HepG2 (cell line): ENCODE measurements around the gene SP5. TPM values are rescaled to one million over a fixed set of nuclear protein-coding genes. Genes with fewer than 3 reads are reported as not detected.

Experiments
- ATAC-seq: fragments of 200-7000 bp; cut with Tn5 transposase; 3 replicates; pipeline ENCODE4 v1.9.1; 2020; ENCODE audit warnings: mild to moderate bottlenecking, moderate library complexity
- BruUV-seq: library from RNA; stranded (reverse); fragments of 400-500 nt; replicated peaks from 2 replicates; lab custom pipeline; 2021; lab: Mats Ljungman, UMichigan
- CTCF ChIA-PET: fragments of 300-600 bp; formaldehyde crosslinking; extraction: SDS; loops from one replicate; lab custom pipeline; 2021; ENCODE audit warnings: low total read pairs, inconsistent platforms, low intra/inter-chr PET ratio; lab: Yijun Ruan, JAX
- POLR2A ChIA-PET: fragments of 350-600 bp; sonication (Branson Sonifier 250); formaldehyde crosslinking; loops from one replicate; lab custom pipeline; 2020; ENCODE audit warnings: antibody characterized with exemption, inconsistent platforms; lab: Yijun Ruan, JAX
- DNase-seq: peaks from one replicate; pipeline ENCODE4 v3.0.0-alpha.2; 2015; ENCODE audit warnings: low spot score
- FAIRE-seq: peaks from 3 replicates; lab custom pipeline; 2011; peaks lifted over from hg19 to GRCh38; lab: Jason Lieb, UNC
- H2AFZ ChIP-seq: one replicate; pipeline ENCODE4 v1.6.1; 2011; ENCODE audit warnings: low read length, inconsistent platforms
- H3K27ac ChIP-seq: fragments of 300-600 bp; 3 replicates; pipeline ENCODE4 v1.8.0; 2011; ENCODE audit warnings: mixed run types, mild to moderate bottlenecking, mixed read lengths, low read length, inconsistent platforms; ENCODE audit not compliant: insufficient read depth; ENCODE audit errors: extremely low read length
- H3K27me3 ChIP-seq, 2 experiments: fragments of 200-600 bp in 1 of 2; 2 replicates in 1 of 2; 3 replicates in 1 of 2; pipeline versions ENCODE4 v1.6.0 to v1.8.0; 2011; ENCODE audit warnings: low read length in 2 of 2, mild to moderate bottlenecking in 2 of 2, moderate library complexity in 2 of 2, inconsistent platforms in 1 of 2; ENCODE audit not compliant: insufficient read depth in 2 of 2, control insufficient read depth in 1 of 2
- H3K36me3 ChIP-seq, 2 experiments: fragments of 200-600 bp in 1 of 2; replicated peaks in 1 of 2; 2 replicates in 1 of 2; 3 replicates in 1 of 2; pipeline versions ENCODE4 v1.5.1 to v1.8.0; 2011; ENCODE audit warnings: low read length in 2 of 2, inconsistent platforms in 1 of 2; ENCODE audit not compliant: insufficient read depth in 2 of 2, control insufficient read depth in 1 of 2
- H3K4me1 ChIP-seq: 2 replicates; pipeline ENCODE4 v1.5.1; 2012; ENCODE audit warnings: low read length, inconsistent platforms; ENCODE audit not compliant: insufficient read depth
- H3K4me2 ChIP-seq: 2 replicates; pipeline ENCODE4 v1.6.0; 2011; ENCODE audit warnings: low read depth, low read length, inconsistent platforms
- H3K4me3 ChIP-seq, 3 experiments: fragments of 200-600 bp in 1 of 3; sonication (generic), shearing (Covaris generic) in 1 of 3; replicated peaks in 1 of 3; 2 replicates each; pipeline ENCODE4 v1.5.1; 2011 to 2016; ENCODE audit warnings: low read length in 3 of 3, inconsistent platforms in 2 of 3, low read depth in 2 of 3, mild to moderate bottlenecking in 2 of 3, control low read depth in 1 of 3, mixed read lengths in 1 of 3; ENCODE audit not compliant: insufficient read depth in 1 of 3
- H3K79me2 ChIP-seq: one replicate; pipeline ENCODE4 v1.6.1; 2011; ENCODE audit warnings: low read length, inconsistent platforms; ENCODE audit not compliant: insufficient read depth
- H3K9ac ChIP-seq: 2 replicates; pipeline ENCODE4 v1.6.0; 2011; ENCODE audit warnings: mild to moderate bottlenecking, low read depth, low read length, inconsistent platforms; ENCODE audit not compliant: insufficient read depth
- H3K9me3 ChIP-seq: 2 replicates; pipeline ENCODE4 v1.5.1; 2012; ENCODE audit warnings: mild to moderate bottlenecking, low read length
- H4K20me1 ChIP-seq: 2 replicates; pipeline ENCODE4 v1.6.0; 2011; ENCODE audit warnings: inconsistent platforms, mild to moderate bottlenecking, low read length, moderate library complexity; ENCODE audit not compliant: insufficient read depth
- GZF1 ChIP-seq: sonication (generic); formaldehyde crosslinking; IDR thresholded peaks from 2 replicates; pipeline ENCODE4 v1.5.1; 2020; ENCODE audit warnings: mild to moderate bottlenecking, missing genetic modification reagents
- HCFC1 ChIP-seq: fragments of 150-350 bp; IDR thresholded peaks from 2 replicates; pipeline ENCODE4 v1.6.1; 2014; ENCODE audit warnings: low read depth, low read length
- MED8 ChIP-seq: sonication (generic); formaldehyde crosslinking; IDR thresholded peaks from 2 replicates; pipeline ENCODE4 v1.8.1; 2023; ENCODE audit warnings: mild to moderate bottlenecking, missing genetic modification reagents; ENCODE audit not compliant: insufficient replicate concordance
- NCOA1 ChIP-seq: sonication (generic); formaldehyde crosslinking; IDR thresholded peaks from 2 replicates; pipeline ENCODE4 v1.9.0; 2021; ENCODE audit warnings: missing genetic modification reagents
- NRL ChIP-seq: sonication (generic); formaldehyde crosslinking; IDR thresholded peaks from 2 replicates; pipeline ENCODE4 v1.5.0; 2020; ENCODE audit warnings: missing genetic modification reagents, mild to moderate bottlenecking, moderate library complexity, borderline replicate concordance
- ONECUT2 ChIP-seq: sonication (generic); formaldehyde crosslinking; IDR thresholded peaks from 2 replicates; pipeline ENCODE4 v1.4.0; 2020; ENCODE audit warnings: missing genetic modification reagents
- RBM22 ChIP-seq: fragments of 200-400 bp; formaldehyde crosslinking; optimal IDR thresholded peaks from 2 replicates; pipeline ENCODE3; 2017; ENCODE audit warnings: mild to moderate bottlenecking, low read length, moderate library complexity
- SATB2 ChIP-seq: sonication (generic); formaldehyde crosslinking; IDR thresholded peaks from 2 replicates; pipeline ENCODE4 v1.5.0; 2020; ENCODE audit warnings: missing genetic modification reagents
- SIN3A ChIP-seq: IDR thresholded peaks from 2 replicates; pipeline ENCODE4 v1.6.1; 2011; ENCODE audit warnings: low read depth, mild to moderate bottlenecking, control low read depth, low read length, borderline replicate concordance
- SRSF1 ChIP-seq: fragments of 200-400 bp; formaldehyde crosslinking; optimal IDR thresholded peaks from 2 replicates; pipeline ENCODE3; 2017; ENCODE audit warnings: mild to moderate bottlenecking, low read depth, low read length, moderate library complexity
- ZFY ChIP-seq: sonication (generic); formaldehyde crosslinking; IDR thresholded peaks from 2 replicates; pipeline ENCODE4 v1.4.0; 2020; ENCODE audit warnings: missing genetic modification reagents
- ZNF282 ChIP-seq: fragments of 450-650 bp; IDR thresholded peaks from 2 replicates; pipeline ENCODE4 v1.6.1; 2018; ENCODE audit not compliant: partially characterized antibody
- ZNF33A ChIP-seq: sonication (generic); formaldehyde crosslinking; IDR thresholded peaks from 2 replicates; pipeline ENCODE4 v1.5.1; 2020; ENCODE audit warnings: missing genetic modification reagents, mild to moderate bottlenecking, moderate library complexity, borderline replicate concordance
- ZNF44 ChIP-seq: sonication (generic); formaldehyde crosslinking; IDR thresholded peaks from 2 replicates; pipeline ENCODE4 v1.5.1; 2020; ENCODE audit warnings: mild to moderate bottlenecking, missing genetic modification reagents
- ZNF484 ChIP-seq: sonication (generic); formaldehyde crosslinking; IDR thresholded peaks from 2 replicates; pipeline ENCODE4 v1.5.1; 2020; ENCODE audit warnings: mild to moderate bottlenecking, low read depth, missing genetic modification reagents, borderline replicate concordance
- ZNF557 ChIP-seq: sonication (generic); formaldehyde crosslinking; IDR thresholded peaks from 2 replicates; pipeline ENCODE4 v1.4.0; 2020; ENCODE audit warnings: missing genetic modification reagents
- ZNF780A ChIP-seq: sonication (generic); formaldehyde crosslinking; IDR thresholded peaks from 2 replicates; pipeline ENCODE4 v1.8.0; 2022; ENCODE audit warnings: mild to moderate bottlenecking, missing genetic modification reagents, moderate library complexity
- ZNF850 ChIP-seq: sonication (generic); formaldehyde crosslinking; conservative IDR thresholded peaks from 2 replicates; pipeline ENCODE4 v1.9.0; 2021; ENCODE audit warnings: mild to moderate bottlenecking, missing genetic modification reagents
- WGBS: methylation state at CpG from one replicate; pipeline ENCODE4 v1.1.6; 2017; ENCODE audit warnings: low lambda C conversion rate; 5-methylcytosine and 5-hydroxymethylcytosine counted together
- in situ Hi-C: cut with HindIII; loops from 2 replicates; pipeline ENCODE4 v1.10.0; 2017; ENCODE audit warnings: low pct_unique_long_range_greater_than_20kb; ENCODE audit not compliant: extremely low pct_ligation_motif_present
- intact Hi-C: fragments of 100-400 bp; cut with micrococcal nuclease; formaldehyde crosslinking; loops from one replicate; pipeline ENCODE4 v1.10.0; 2022; ENCODE audit not compliant: unreplicated experiment
- polyA plus RNA-seq, 8 experiments: library from polyadenylated mRNA; depleted of rRNA in 3 of 8; stranded (reverse) in 7 of 8; unstranded in 1 of 8; fragments of >200 nt; fragmentation: Illumina TruSeq in 4 of 8; extraction: Trizol in 4 of 8; gene quantifications; 2 replicates each; pipeline versions ENCODE4 v1.2.1 to v1.2.3, GENCODE V29; 2011 to 2016; ENCODE audit warnings: low read depth in 4 of 8, missing spikeins in 1 of 8, mixed read lengths in 1 of 8; ENCODE audit not compliant: insufficient read depth in 1 of 8
- total RNA-seq, 5 experiments: library from RNA; depleted of rRNA; stranded (reverse); fragments of >200 nt; fragmentation: Illumina TruSeq; extraction: Trizol; gene quantifications; 2 replicates each; pipeline ENCODE4 v1.2.3, GENCODE V29; 2016; ENCODE audit warnings: low read depth in 1 of 5
- TF ChIP-seq, protein P1 (sequence below): sonication (generic); formaldehyde crosslinking; IDR thresholded peaks from 2 replicates; pipeline ENCODE4 v1.8.0; 2022; ENCODE audit warnings: mild to moderate bottlenecking, missing genetic modification reagents
- TF ChIP-seq, protein P2 (sequence below): IDR thresholded peaks from 2 replicates; pipeline ENCODE4 v1.6.1; 2016; ENCODE audit warnings: low read depth, control low read depth

The SP5 gene
- total and polyA plus RNA-seq, 2 of the 13 experiments (the other 11 are each of a cell fraction or from before 2014, with no cell fraction given): 50.8 to 119 TPM

GRCh38 chr2:170717599-170717963 lies 2.4 kb downstream of the SP5 start:
- peak overlapping the region; percentile 81 for H3K4me2 ChIP-seq
- intact Hi-C loops: no loop called here
- H3K36me3 ChIP-seq: peaks cover 7 to 9% of the 10 kb centered on the region in 2 experiments; a peak in 4 of 5 replicates
- TF ChIP-seq ZNF282 (no peak), ZNF780A (CRISPR knock-in tag) (no peak), ZNF44 (CRISPR knock-in tag) (0 out of 2 replicates have a peak, but pooled peaks have one; percentile 13), ZFY (no peak), SRSF1 (peak; percentile 13), ZNF33A (CRISPR knock-in tag) (0 out of 2 replicates have a peak, but pooled peaks have one; percentile 12), GZF1 (CRISPR knock-in tag) (no peak), ZNF557 (CRISPR knock-in tag) (0 out of 2 replicates have a peak, but pooled peaks have one; percentile 8), SATB2 (CRISPR knock-in tag) (no peak), HCFC1 (no peak), MED8 (CRISPR knock-in tag) (peak; percentile 4), ZNF850 (CRISPR knock-in tag) (no peak), NCOA1 (0 out of 2 replicates have a peak, but pooled peaks have one; percentile 10), NRL (no peak), ZNF484 (0 out of 2 replicates have a peak, but pooled peaks have one; percentile 2), ONECUT2 (no peak), RBM22 (peak; percentile 8), SIN3A (peak; percentile 47; the same call in 1 of the 2 replicates)
- TF ChIP-seq, protein P1, sequence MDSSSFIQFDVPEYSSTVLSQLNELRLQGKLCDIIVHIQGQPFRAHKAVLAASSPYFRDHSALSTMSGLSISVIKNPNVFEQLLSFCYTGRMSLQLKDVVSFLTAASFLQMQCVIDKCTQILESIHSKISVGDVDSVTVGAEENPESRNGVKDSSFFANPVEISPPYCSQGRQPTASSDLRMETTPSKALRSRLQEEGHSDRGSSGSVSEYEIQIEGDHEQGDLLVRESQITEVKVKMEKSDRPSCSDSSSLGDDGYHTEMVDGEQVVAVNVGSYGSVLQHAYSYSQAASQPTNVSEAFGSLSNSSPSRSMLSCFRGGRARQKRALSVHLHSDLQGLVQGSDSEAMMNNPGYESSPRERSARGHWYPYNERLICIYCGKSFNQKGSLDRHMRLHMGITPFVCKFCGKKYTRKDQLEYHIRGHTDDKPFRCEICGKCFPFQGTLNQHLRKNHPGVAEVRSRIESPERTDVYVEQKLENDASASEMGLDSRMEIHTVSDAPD (CRISPR knock-in tag): no peak
- TF ChIP-seq, protein P2, sequence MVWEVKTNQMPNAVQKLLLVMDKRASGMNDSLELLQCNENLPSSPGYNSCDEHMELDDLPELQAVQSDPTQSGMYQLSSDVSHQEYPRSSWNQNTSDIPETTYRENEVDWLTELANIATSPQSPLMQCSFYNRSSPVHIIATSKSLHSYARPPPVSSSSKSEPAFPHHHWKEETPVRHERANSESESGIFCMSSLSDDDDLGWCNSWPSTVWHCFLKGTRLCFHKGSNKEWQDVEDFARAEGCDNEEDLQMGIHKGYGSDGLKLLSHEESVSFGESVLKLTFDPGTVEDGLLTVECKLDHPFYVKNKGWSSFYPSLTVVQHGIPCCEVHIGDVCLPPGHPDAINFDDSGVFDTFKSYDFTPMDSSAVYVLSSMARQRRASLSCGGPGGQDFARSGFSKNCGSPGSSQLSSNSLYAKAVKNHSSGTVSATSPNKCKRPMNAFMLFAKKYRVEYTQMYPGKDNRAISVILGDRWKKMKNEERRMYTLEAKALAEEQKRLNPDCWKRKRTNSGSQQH: peak; percentile 3; the same call in 1 of the 2 replicates
- no peak for DNase-seq
- in situ Hi-C loops: loop anchor here (5.0 to 10.0 kb wide), 3 partner anchors 95 to 437 kb away; no protein-coding TSS in a partner anchor
- peaks cover 32% of the 10 kb centered on the region for H3K4me1 ChIP-seq
- peak overlapping the region; percentile 99 for H3K9ac ChIP-seq
- peaks cover 64% of the 10 kb centered on the region for H3K79me2 ChIP-seq
- ChIA-PET CTCF (interaction anchor here (1.2 to 2.1 kb wide), 3 partner anchors 98 to 321 kb away, joined by 3 to 7 read pairs (median 5); no protein-coding TSS in a partner anchor), POLR2A (interaction anchor here (7.9 kb wide), 1 partner anchor 7 kb away, joined by 78 read pairs; no protein-coding TSS in a partner anchor)
- BruUV-seq: no TSS peak
- no peaks in the 10 kb centered on the region for H3K9me3 ChIP-seq
- ATAC-seq: no peak
- peak overlapping the region; percentile 86 to 99 (median 99) for H3K4me3 ChIP-seq
- H4K20me1 ChIP-seq: peaks cover 55% of the 10 kb centered on the region
- H2AFZ ChIP-seq: no peak overlapping the region
- 0% methylated on average over 10 of the region's 10 CpGs for WGBS
- H3K27ac ChIP-seq: peak overlapping the region; percentile 100
- FAIRE-seq: no peak
- H3K27me3 ChIP-seq: no peaks in the 10 kb centered on the region; a peak in 1 of 5 replicates
